ENCODE results near the gene PIP5K1C.

PIP5K1C gene

DNA sequence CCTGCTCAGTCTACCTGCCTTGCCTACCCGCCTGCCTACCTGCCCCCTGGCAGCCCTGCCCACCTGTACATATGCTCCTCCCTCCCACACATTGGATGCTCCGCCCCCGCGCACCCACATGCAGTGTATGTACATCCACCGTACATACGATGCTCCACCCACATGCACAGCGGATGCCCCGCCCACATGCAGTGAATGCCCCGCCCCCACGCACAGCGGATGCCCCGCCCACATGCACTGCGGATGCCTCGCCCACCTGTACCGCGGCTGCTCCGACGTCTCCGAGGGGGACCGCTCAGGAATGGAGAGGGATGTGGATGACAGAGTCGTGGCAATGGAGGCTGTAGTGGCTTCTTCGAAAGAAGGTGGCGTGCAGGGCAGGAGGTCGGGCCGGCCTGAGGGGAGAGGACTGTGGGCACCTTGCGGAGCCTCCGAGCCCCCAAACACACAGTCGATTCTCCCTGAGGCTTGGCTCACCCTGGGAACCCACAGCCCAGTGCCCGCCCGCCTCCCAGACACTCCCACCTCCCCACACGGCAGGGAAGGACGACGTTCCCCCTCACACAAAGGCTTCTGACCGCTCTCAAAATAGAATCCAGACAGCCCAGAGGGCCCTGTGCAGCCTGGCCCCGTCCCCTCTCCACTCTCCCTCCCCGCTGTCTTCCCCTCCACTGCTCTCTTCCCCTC, 57.1 kb downstream of the PIP5K1C start:
- H3K4me3 ChIP-seq (ENCODE audit: low read length): no peak overlapping the region
- H3K4me1 ChIP-seq (ENCODE audit: insufficient read depth, low read length): no peaks in the 10 kb centered on the region
- peaks cover 33% of the 10 kb centered on the region for H3K36me3 ChIP-seq (ENCODE audit: insufficient read depth, low read length)
- H3K27me3 ChIP-seq (ENCODE audit: insufficient read depth, low read length): no peaks in the 10 kb centered on the region
- H3K9me3 ChIP-seq (ENCODE audit: low read length): no peaks in the 10 kb centered on the region
- H2AFZ ChIP-seq (ENCODE audit: low read depth, low read length): no peak overlapping the region

- Histone ChIP-seq H3K4me1 (ENCODE audit: insufficient read depth, low read length) (no peaks in the 10 kb centered on the region), H3K4me3 (ENCODE audit: low read length) (no peak overlapping the region), H3K27me3 (ENCODE audit: insufficient read depth, low read length) (no peaks in the 10 kb centered on the region), H2AFZ (ENCODE audit: low read depth, low read length) (no peak overlapping the region), H3K36me3 (ENCODE audit: insufficient read depth, low read length) (peaks cover 33% of the 10 kb centered on the region), H3K9me3 (ENCODE audit: low read length) (no peaks in the 10 kb centered on the region)
Measured at GRCh38 chr19:3642296-3642695, 58.0 kb downstream of the PIP5K1C start.

DNA sequence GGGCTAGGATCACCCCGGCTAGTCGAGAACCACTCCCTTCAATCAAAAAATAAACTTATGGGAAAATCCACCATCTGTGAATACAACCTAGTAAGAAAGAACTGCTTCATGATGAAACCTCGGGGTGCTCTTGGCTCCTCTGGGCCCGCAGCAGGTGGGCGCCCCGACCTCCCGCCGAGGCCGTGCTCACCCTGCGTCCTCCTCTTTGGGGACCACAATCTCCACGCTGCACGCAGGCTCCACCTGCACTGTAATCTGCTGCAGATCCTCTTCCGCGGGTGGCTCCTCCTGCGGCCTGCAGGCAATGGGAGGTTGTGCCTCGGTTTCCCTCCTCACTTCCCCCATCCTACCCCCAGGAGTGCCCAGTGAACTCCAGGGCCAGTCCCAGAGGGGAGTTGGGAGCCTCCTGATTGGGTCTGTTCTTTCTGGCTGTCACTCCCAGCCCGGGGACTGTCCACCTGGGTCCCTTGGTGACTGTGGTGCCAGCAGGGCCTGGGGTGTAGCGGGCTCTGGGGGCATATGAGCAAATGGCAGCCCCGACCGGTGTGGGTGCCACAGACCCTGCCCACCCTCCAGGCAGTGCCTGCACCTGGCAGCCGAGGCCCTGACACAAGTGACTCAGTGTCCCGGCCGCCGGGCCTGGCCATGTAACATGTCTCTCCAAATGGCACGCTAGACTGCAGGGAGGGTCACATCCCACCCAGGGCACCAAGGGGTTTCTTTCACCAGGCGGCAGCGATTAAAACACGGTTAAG, 58.6 kb downstream of the PIP5K1C start:
- H3K4me3 ChIP-seq (ENCODE audit: low read length): no peak overlapping the region

DNA sequence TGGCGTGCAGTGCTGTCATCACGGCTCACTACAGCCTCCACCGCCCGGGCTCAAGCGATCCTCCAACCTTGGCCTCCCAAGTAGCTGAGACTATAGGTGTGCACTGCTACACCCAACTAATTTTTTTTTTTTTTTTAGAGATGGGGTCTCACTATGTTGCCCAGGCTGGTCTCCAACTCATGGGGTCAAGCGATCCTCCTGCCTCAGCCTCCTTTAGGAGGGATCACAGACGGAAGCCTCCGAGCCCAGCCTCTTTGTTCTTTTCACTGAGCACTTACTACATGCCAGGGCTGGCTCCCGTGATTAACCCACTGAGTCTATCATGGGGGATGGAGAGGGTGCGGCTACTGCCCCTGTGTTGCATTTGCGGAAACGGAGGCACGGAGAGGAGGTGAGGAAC, 60.8 kb downstream of the PIP5K1C start:
- Histone ChIP-seq H3K4me3 (ENCODE audit: low read length) (no peak overlapping the region), H3K4me1 (ENCODE audit: insufficient read depth, low read length) (no peaks in the 10 kb centered on the region), H3K27me3 (ENCODE audit: insufficient read depth, low read length) (no peaks in the 10 kb centered on the region), H2AFZ (ENCODE audit: low read depth, low read length) (no peak overlapping the region), H3K36me3 (ENCODE audit: insufficient read depth, low read length) (peaks cover 24% of the 10 kb centered on the region), H3K9me3 (ENCODE audit: low read length) (no peaks in the 10 kb centered on the region)

More for the DNA sequence above, 58.6 kb downstream of the PIP5K1C start:
- Histone ChIP-seq H2AFZ (ENCODE audit: low read depth, low read length) (no peak overlapping the region), H3K36me3 (ENCODE audit: insufficient read depth, low read length) (peaks cover 33% of the 10 kb centered on the region), H3K4me1 (ENCODE audit: insufficient read depth, low read length) (no peaks in the 10 kb centered on the region), H3K27me3 (ENCODE audit: insufficient read depth, low read length) (no peaks in the 10 kb centered on the region), H3K9me3 (ENCODE audit: low read length) (no peaks in the 10 kb centered on the region)

DNA sequence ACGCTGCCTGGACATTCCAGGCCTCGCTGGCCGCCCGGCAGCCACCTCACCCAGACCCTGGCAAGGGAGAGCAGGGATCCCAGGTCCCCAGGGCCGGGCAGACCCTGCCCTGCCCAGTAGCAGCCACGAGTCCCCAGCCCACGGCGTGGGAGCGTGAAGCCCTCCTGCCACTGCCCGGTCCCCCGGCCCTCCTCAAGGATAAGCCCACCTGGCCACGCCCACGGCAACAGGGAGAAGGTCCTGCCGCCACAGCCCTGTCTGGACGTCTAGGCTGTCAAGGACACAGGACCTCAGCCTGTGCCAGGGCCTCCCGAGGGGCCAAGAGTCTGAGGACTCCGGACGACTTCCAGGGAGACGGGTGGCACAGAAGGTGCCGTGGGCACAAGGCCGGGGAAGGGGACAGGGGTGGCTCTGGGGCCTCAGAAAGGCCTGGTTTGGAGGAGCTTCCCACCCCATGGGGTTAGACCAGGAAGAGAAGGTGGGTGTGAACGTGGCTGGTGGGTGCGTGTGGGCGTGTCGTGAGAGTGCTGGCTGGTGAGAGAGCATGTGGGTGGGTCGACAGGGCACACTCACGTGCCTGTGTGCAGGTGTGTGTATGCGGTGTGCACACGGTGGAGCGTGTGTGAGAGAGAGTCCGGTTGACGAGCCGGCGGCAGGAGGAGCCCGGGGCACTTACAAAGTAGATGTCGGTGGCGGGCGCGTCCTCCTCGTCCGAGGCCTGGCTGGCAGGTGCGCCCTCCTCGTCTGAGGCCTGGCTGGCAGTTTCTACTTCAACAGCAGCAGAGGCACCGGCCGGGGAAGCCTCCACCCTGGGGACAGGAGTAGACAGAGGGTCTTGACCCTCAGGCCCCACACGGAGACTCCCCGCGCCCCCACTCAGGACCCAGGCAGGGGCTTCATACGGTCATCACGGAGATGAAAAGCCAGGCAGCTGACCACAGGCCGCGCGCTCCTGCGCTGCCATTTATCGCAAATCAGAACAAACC, 61.8 kb downstream of the PIP5K1C start:
- Histone ChIP-seq H3K27me3 (ENCODE audit: insufficient read depth, low read length) (no peaks in the 10 kb centered on the region), H3K36me3 (ENCODE audit: insufficient read depth, low read length) (peaks cover 24% of the 10 kb centered on the region), H3K4me3 (ENCODE audit: low read length) (no peak overlapping the region), H3K4me1 (ENCODE audit: insufficient read depth, low read length) (no peaks in the 10 kb centered on the region), H3K9me3 (ENCODE audit: low read length) (no peaks in the 10 kb centered on the region), H2AFZ (ENCODE audit: low read depth, low read length) (no peak overlapping the region)

- H3K9me3 ChIP-seq (ENCODE audit: low read length): no peaks in the 10 kb centered on the region
Measured at GRCh38 chr19:3637621-3638020, 62.6 kb downstream of the PIP5K1C start.

GRCh38 chr19:3636962-3637361, 63.3 kb downstream of the PIP5K1C start:
- Histone ChIP-seq H3K4me3 (ENCODE audit: low read length) (no peak overlapping the region), H3K27me3 (ENCODE audit: insufficient read depth, low read length) (no peaks in the 10 kb centered on the region), H3K4me1 (ENCODE audit: insufficient read depth, low read length) (no peaks in the 10 kb centered on the region)

More at GRCh38 chr19:3637621-3638020, 62.6 kb downstream of the PIP5K1C start:
- Histone ChIP-seq H3K27me3 (ENCODE audit: insufficient read depth, low read length) (no peaks in the 10 kb centered on the region), H2AFZ (ENCODE audit: low read depth, low read length) (no peak overlapping the region), H3K4me1 (ENCODE audit: insufficient read depth, low read length) (no peaks in the 10 kb centered on the region), H3K4me3 (ENCODE audit: low read length) (no peak overlapping the region), H3K36me3 (ENCODE audit: insufficient read depth, low read length) (peaks cover 25% of the 10 kb centered on the region)

GRCh38 chr19:3636506-3636905, 63.8 kb downstream of the PIP5K1C start:
- Histone ChIP-seq H3K9me3 (ENCODE audit: low read length) (no peaks in the 10 kb centered on the region), H2AFZ (ENCODE audit: low read depth, low read length) (no peak overlapping the region), H3K4me3 (ENCODE audit: low read length) (no peak overlapping the region), H3K4me1 (ENCODE audit: insufficient read depth, low read length) (no peaks in the 10 kb centered on the region), H3K36me3 (ENCODE audit: insufficient read depth, low read length) (peaks cover 26% of the 10 kb centered on the region), H3K27me3 (ENCODE audit: insufficient read depth, low read length) (no peaks in the 10 kb centered on the region)

More at GRCh38 chr19:3636962-3637361, 63.3 kb downstream of the PIP5K1C start:
- Histone ChIP-seq H3K9me3 (ENCODE audit: low read length) (no peaks in the 10 kb centered on the region), H2AFZ (ENCODE audit: low read depth, low read length) (no peak overlapping the region), H3K36me3 (ENCODE audit: insufficient read depth, low read length) (peaks cover 25% of the 10 kb centered on the region)

DNA sequence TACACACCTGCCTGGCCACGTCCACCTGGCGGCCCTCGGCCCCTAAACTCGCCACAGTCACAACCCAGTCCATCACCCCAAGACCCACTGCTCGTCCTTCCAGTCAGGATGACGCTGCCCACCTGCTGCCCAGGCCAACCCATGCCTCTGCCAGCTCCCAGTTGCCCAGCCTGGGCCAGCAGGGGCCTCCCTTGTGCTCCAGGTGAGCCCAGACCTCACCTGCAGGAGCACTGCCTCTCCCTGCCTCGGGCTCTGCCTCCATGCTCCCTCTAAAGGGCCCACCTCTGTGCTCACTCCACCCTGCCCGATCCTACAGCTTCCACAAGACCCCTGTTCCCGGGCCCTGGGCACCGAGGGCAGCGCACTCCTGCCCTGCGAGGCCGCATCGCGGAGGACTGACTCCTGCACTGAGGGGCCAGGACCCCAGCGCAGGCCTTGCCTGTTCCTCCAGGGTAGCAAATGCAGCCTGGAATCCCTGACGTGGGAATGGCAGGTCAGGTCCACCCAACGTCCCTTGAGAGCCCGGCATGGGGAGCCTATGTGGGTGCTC, 65.7 kb downstream of the PIP5K1C start:
- Histone ChIP-seq H3K27me3 (ENCODE audit: insufficient read depth, low read length) (no peaks in the 10 kb centered on the region), H3K4me1 (ENCODE audit: insufficient read depth, low read length) (no peaks in the 10 kb centered on the region), H3K9me3 (ENCODE audit: low read length) (no peaks in the 10 kb centered on the region), H3K4me3 (ENCODE audit: low read length) (no peak overlapping the region), H3K36me3 (ENCODE audit: insufficient read depth, low read length) (peaks cover 22% of the 10 kb centered on the region), H2AFZ (ENCODE audit: low read depth, low read length) (no peak overlapping the region)

DNA sequence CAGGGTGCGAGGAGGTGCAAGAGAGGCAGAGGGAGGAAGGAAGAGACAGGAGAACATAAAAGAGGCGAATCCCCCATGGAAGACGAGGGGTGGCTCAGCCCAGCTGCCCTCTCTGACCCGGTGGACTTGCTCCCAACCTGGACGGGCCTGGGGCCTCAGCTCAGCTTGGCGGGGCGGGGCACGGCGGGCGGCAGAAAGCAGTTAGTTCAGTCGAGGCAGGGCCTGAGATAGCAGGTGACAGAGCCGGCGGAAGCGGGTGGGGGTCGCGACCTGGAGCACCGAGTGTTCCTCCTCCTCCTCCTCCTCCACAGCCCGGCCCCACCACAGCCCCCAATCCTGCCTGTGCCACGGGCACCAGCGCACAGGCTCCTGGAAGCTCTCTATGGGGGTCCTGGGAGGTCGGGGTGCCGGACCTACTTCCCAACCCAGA, 66.7 kb downstream of the PIP5K1C start:
- no peaks in the 10 kb centered on the region for H3K27me3 ChIP-seq (ENCODE audit: insufficient read depth, low read length)
- H3K9me3 ChIP-seq (ENCODE audit: low read length): no peaks in the 10 kb centered on the region
- H2AFZ ChIP-seq (ENCODE audit: low read depth, low read length): no peak overlapping the region
- H3K4me3 ChIP-seq (ENCODE audit: low read length): no peak overlapping the region
- peaks cover 15% of the 10 kb centered on the region for H3K36me3 ChIP-seq (ENCODE audit: insufficient read depth, low read length)
- no peaks in the 10 kb centered on the region for H3K4me1 ChIP-seq (ENCODE audit: insufficient read depth, low read length)

- H3K36me3 ChIP-seq (ENCODE audit: insufficient read depth, low read length): peaks cover 13% of the 10 kb centered on the region
- H3K4me1 ChIP-seq (ENCODE audit: insufficient read depth, low read length): no peaks in the 10 kb centered on the region
- H3K9me3 ChIP-seq (ENCODE audit: low read length): no peaks in the 10 kb centered on the region
Measured at GRCh38 chr19:3632739-3633558, 67.3 kb downstream of the PIP5K1C start.

DNA sequence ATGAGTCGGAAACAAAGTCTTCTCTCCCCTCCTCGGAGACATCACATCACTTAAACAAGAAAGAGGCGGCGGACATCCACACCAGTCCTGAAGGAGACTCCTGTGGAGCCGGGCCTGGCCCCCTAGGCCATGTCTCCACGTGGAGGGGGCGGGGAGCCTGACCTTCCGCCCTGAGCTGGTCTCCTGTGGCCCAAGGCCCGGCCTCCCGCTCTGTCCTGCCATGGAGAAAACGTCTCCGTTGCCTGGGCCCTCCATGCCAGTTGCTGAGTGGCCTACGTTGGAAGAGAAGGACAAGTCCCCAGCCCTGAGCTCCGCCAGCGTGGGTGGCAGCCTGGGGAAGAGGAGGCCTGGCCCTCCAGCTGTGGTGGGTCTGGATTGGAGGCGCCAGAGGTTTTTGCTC, 68.2 kb downstream of the PIP5K1C start:
- Histone ChIP-seq H3K36me3 (ENCODE audit: insufficient read depth, low read length) (peaks cover 13% of the 10 kb centered on the region), H3K27me3 (ENCODE audit: insufficient read depth, low read length) (no peaks in the 10 kb centered on the region), H3K9me3 (ENCODE audit: low read length) (no peaks in the 10 kb centered on the region), H2AFZ (ENCODE audit: low read depth, low read length) (no peak overlapping the region), H3K4me3 (ENCODE audit: low read length) (no peak overlapping the region), H3K4me1 (ENCODE audit: insufficient read depth, low read length) (no peaks in the 10 kb centered on the region)

More at GRCh38 chr19:3632739-3633558, 67.3 kb downstream of the PIP5K1C start:
- Histone ChIP-seq H2AFZ (ENCODE audit: low read depth, low read length) (no peak overlapping the region), H3K4me3 (ENCODE audit: low read length) (no peak overlapping the region), H3K27me3 (ENCODE audit: insufficient read depth, low read length) (no peaks in the 10 kb centered on the region)

Measured in neuron (in vitro differentiated cells).